ENCODE results near the gene BRD4.
A peak's percentile ranks its signal among the peaks of the same experiment; 100 is the strongest.

Gene BRD4

GRCh38 chr19:15282311-15282705 is 50.0 kb downstream of the BRD4 start:
- Histone ChIP-seq H3K27ac (ENCODE audit: low read depth, low read length) (no peak overlapping the region), H3K9ac (ENCODE audit: low read length) (no peak overlapping the region), H3K4me1 (ENCODE audit: control insufficient read depth, low read depth, low read length) (peaks cover 20% of the 10 kb centered on the region)

GRCh38 chr19:15280915-15281683 is 51.2 kb downstream of the BRD4 start:
- Histone ChIP-seq H2BK15ac (replicated peaks; ENCODE audit: low read depth) (no peak overlapping the region), H3K4me2 (ENCODE audit: low read length) (no peak overlapping the region), H2BK120ac (ENCODE audit: low read depth, low read length) (no peak overlapping the region), H3K18ac (ENCODE audit: low read length) (no peak overlapping the region), H2BK5ac (ENCODE audit: low read length) (no peak overlapping the region), H3K23ac (ENCODE audit: low read length) (no peak overlapping the region), H3K56ac (ENCODE audit: low read length) (peak overlapping the region; percentile 22), H3K79me2 (ENCODE audit: control insufficient read depth, insufficient read depth, low read length) (peaks cover 99% of the 10 kb centered on the region), H3K4me3 (ENCODE audit: low read length) (no peak overlapping the region), H3K27ac (ENCODE audit: low read depth, low read length) (no peak overlapping the region), H4K5ac (ENCODE audit: low read length) (no peak overlapping the region), H2AK5ac (ENCODE audit: low read length) (no peak overlapping the region), H3K79me1 (ENCODE audit: low read length) (peaks cover 24% of the 10 kb centered on the region), H3K27me3 (ENCODE audit: insufficient read depth, low read length, poor library complexity) (no peaks in the 10 kb centered on the region), H3K4me1 (ENCODE audit: control insufficient read depth, low read depth, low read length) (peaks cover 25% of the 10 kb centered on the region), H3K4ac (ENCODE audit: low read depth, low read length) (no peak overlapping the region), H3K36me3 (ENCODE audit: control insufficient read depth, insufficient read depth, low read length) (no peaks in the 10 kb centered on the region), H3K9ac (ENCODE audit: low read length) (peak overlapping the region; percentile 24), H4K8ac (ENCODE audit: low read depth, low read length) (no peak overlapping the region)
- WGBS (ENCODE audit: extremely low coverage, insufficient coverage, low lambda C conversion rate), result no CpG with 5 or more reads among the region's 12 CpGs
- peak; percentile 66 for DNase-seq

More at GRCh38 chr19:15282311-15282705, 50.0 kb downstream of the BRD4 start:
- Histone ChIP-seq H3K79me1 (ENCODE audit: low read length) (peaks cover 18% of the 10 kb centered on the region), H2AK5ac (ENCODE audit: low read length) (no peak overlapping the region), H3K4me3 (ENCODE audit: low read length) (no peak overlapping the region), H3K18ac (ENCODE audit: low read length) (no peak overlapping the region), H3K79me2 (ENCODE audit: control insufficient read depth, insufficient read depth, low read length) (peaks cover 98% of the 10 kb centered on the region), H2BK5ac (ENCODE audit: low read length) (no peak overlapping the region), H4K8ac (ENCODE audit: low read depth, low read length) (no peak overlapping the region), H3K27me3 (ENCODE audit: insufficient read depth, low read length, poor library complexity) (no peaks in the 10 kb centered on the region), H2BK15ac (replicated peaks; ENCODE audit: low read depth) (no peak overlapping the region), H3K56ac (ENCODE audit: low read length) (no peak overlapping the region), H3K36me3 (ENCODE audit: control insufficient read depth, insufficient read depth, low read length) (no peaks in the 10 kb centered on the region), H4K5ac (ENCODE audit: low read length) (no peak overlapping the region), H3K4me2 (ENCODE audit: low read length) (no peak overlapping the region), H3K23ac (ENCODE audit: low read length) (peak overlapping the region; percentile 35), H3K4ac (ENCODE audit: low read depth, low read length) (no peak overlapping the region), H2BK120ac (ENCODE audit: low read depth, low read length) (no peak overlapping the region)
- WGBS (ENCODE audit: extremely low coverage, insufficient coverage, low lambda C conversion rate), result no CpG with 5 or more reads among the region's 1 CpG
- no peak for DNase-seq

GRCh38 chr19:15280048-15280725 is 52.2 kb downstream of the BRD4 start:
- Histone ChIP-seq H2AK5ac (ENCODE audit: low read length) (no peak overlapping the region), H3K27me3 (ENCODE audit: insufficient read depth, low read length, poor library complexity) (no peaks in the 10 kb centered on the region), H3K4me2 (ENCODE audit: low read length) (no peak overlapping the region), H3K27ac (ENCODE audit: low read depth, low read length) (peak overlapping the region; percentile 13), H3K79me2 (ENCODE audit: control insufficient read depth, insufficient read depth, low read length) (peaks cover 99% of the 10 kb centered on the region), H3K4me1 (ENCODE audit: control insufficient read depth, low read depth, low read length) (peaks cover 25% of the 10 kb centered on the region), H3K23ac (ENCODE audit: low read length) (no peak overlapping the region), H4K8ac (ENCODE audit: low read depth, low read length) (no peak overlapping the region), H2BK5ac (ENCODE audit: low read length) (no peak overlapping the region), H2BK15ac (replicated peaks; ENCODE audit: low read depth) (no peak overlapping the region), H3K18ac (ENCODE audit: low read length) (no peak overlapping the region), H2BK120ac (ENCODE audit: low read depth, low read length) (no peak overlapping the region), H3K36me3 (ENCODE audit: control insufficient read depth, insufficient read depth, low read length) (no peaks in the 10 kb centered on the region), H3K79me1 (ENCODE audit: low read length) (peaks cover 22% of the 10 kb centered on the region), H3K4me3 (ENCODE audit: low read length) (no peak overlapping the region), H3K4ac (ENCODE audit: low read depth, low read length) (no peak overlapping the region), H3K9ac (ENCODE audit: low read length) (no peak overlapping the region), H4K5ac (ENCODE audit: low read length) (no peak overlapping the region), H3K56ac (ENCODE audit: low read length) (no peak overlapping the region)
- WGBS (ENCODE audit: extremely low coverage, insufficient coverage, low lambda C conversion rate), result no CpG with 5 or more reads among the region's 6 CpGs
- peak; percentile 85 for DNase-seq

GRCh38 chr19:15279326-15279904 is 52.9 kb downstream of the BRD4 start:
- Histone ChIP-seq H3K36me3 (ENCODE audit: control insufficient read depth, insufficient read depth, low read length) (no peaks in the 10 kb centered on the region), H2AK5ac (ENCODE audit: low read length) (no peak overlapping the region), H3K9ac (ENCODE audit: low read length) (no peak overlapping the region), H3K4me3 (ENCODE audit: low read length) (no peak overlapping the region), H4K5ac (ENCODE audit: low read length) (no peak overlapping the region), H3K79me1 (ENCODE audit: low read length) (peaks cover 21% of the 10 kb centered on the region), H3K23ac (ENCODE audit: low read length) (no peak overlapping the region), H2BK120ac (ENCODE audit: low read depth, low read length) (no peak overlapping the region), H3K4ac (ENCODE audit: low read depth, low read length) (no peak overlapping the region), H3K4me1 (ENCODE audit: control insufficient read depth, low read depth, low read length) (peaks cover 24% of the 10 kb centered on the region), H2BK5ac (ENCODE audit: low read length) (no peak overlapping the region), H3K56ac (ENCODE audit: low read length) (no peak overlapping the region), H3K27ac (ENCODE audit: low read depth, low read length) (no peak overlapping the region), H4K8ac (ENCODE audit: low read depth, low read length) (no peak overlapping the region), H3K27me3 (ENCODE audit: insufficient read depth, low read length, poor library complexity) (no peaks in the 10 kb centered on the region), H2BK15ac (replicated peaks; ENCODE audit: low read depth) (no peak overlapping the region), H3K18ac (ENCODE audit: low read length) (no peak overlapping the region), H3K4me2 (ENCODE audit: low read length) (no peak overlapping the region), H3K79me2 (ENCODE audit: control insufficient read depth, insufficient read depth, low read length) (peaks cover 99% of the 10 kb centered on the region)
- DNase-seq, result no peak
- no CpG with 5 or more reads among the region's 4 CpGs for WGBS (ENCODE audit: extremely low coverage, insufficient coverage, low lambda C conversion rate)

GRCh38 chr19:15276620-15277215 is 55.6 kb downstream of the BRD4 start:
- H2BK15ac ChIP-seq (replicated peaks; ENCODE audit: low read depth), result no peak overlapping the region
- no peak overlapping the region for H3K4ac ChIP-seq (ENCODE audit: low read depth, low read length)
- H3K9ac ChIP-seq (ENCODE audit: low read length), result no peak overlapping the region
- peaks cover 18% of the 10 kb centered on the region for H3K4me1 ChIP-seq (ENCODE audit: control insufficient read depth, low read depth, low read length)
- H4K8ac ChIP-seq (ENCODE audit: low read depth, low read length), result no peak overlapping the region
- H4K5ac ChIP-seq (ENCODE audit: low read length), result no peak overlapping the region
- no peak overlapping the region for H2BK5ac ChIP-seq (ENCODE audit: low read length)
- no peak overlapping the region for H3K27ac ChIP-seq (ENCODE audit: low read depth, low read length)
- H3K79me2 ChIP-seq (ENCODE audit: control insufficient read depth, insufficient read depth, low read length), result peaks cover 99% of the 10 kb centered on the region
- WGBS (ENCODE audit: extremely low coverage, insufficient coverage, low lambda C conversion rate), result no CpG with 5 or more reads among the region's 11 CpGs
- no peak for DNase-seq
- no peak overlapping the region for H3K4me3 ChIP-seq (ENCODE audit: low read length)
- no peak overlapping the region for H2BK120ac ChIP-seq (ENCODE audit: low read depth, low read length)
- H2AK5ac ChIP-seq (ENCODE audit: low read length), result no peak overlapping the region
- H3K27me3 ChIP-seq (ENCODE audit: insufficient read depth, low read length, poor library complexity), result no peaks in the 10 kb centered on the region
- no peak overlapping the region for H3K56ac ChIP-seq (ENCODE audit: low read length)
- H3K4me2 ChIP-seq (ENCODE audit: low read length), result no peak overlapping the region
- no peak overlapping the region for H3K18ac ChIP-seq (ENCODE audit: low read length)
- peaks cover 32% of the 10 kb centered on the region for H3K79me1 ChIP-seq (ENCODE audit: low read length)
- no peak overlapping the region for H3K23ac ChIP-seq (ENCODE audit: low read length)
- peaks cover 6% of the 10 kb centered on the region for H3K36me3 ChIP-seq (ENCODE audit: control insufficient read depth, insufficient read depth, low read length)
